GM12878 (cell line): ENCODE measurements around the gene CLPTM1L. TPM values are rescaled to one million over a fixed set of nuclear protein-coding genes. Genes with fewer than 3 reads are reported as not detected.
A peak's percentile ranks its signal among the peaks of the same experiment; 100 is the strongest.

ENCODE experiments used
- ATAC-seq: fragments of 200-7000 bp; cut with Tn5 transposase; 3 replicates; pipeline ENCODE4 v1.9.1; 2020; ENCODE audit warnings: mild to moderate bottlenecking, moderate library complexity
- BruUV-seq: library from RNA; stranded (reverse); fragments of 400-500 nt; replicated peaks from 2 replicates; lab custom pipeline; 2021; lab: Mats Ljungman, UMichigan
- CTCF ChIA-PET: fragments of 300-600 bp; sonication (Branson Sonifier 250); formaldehyde crosslinking; extraction: SDS; loops from one replicate; lab custom pipeline; 2021; ENCODE audit warnings: inconsistent platforms; lab: Yijun Ruan, JAX
- POLR2A ChIA-PET: fragments of 350-600 bp; formaldehyde crosslinking; extraction: SDS; loops from one replicate; lab custom pipeline; 2021; ENCODE audit warnings: inconsistent platforms; lab: Charles Lee
- RAD21 ChIA-PET: fragments of 300-600 bp; sonication (Branson Sonifier 250); formaldehyde crosslinking; loops from one replicate; lab custom pipeline; 2023; ENCODE audit warnings: antibody characterized with exemption; ENCODE audit not compliant: unreplicated experiment; lab: Charles Lee
- SMC1A ChIA-PET: fragments of 300-600 bp; sonication (Branson Sonifier 250); formaldehyde crosslinking; loops from one replicate; lab custom pipeline; 2023; ENCODE audit not compliant: unreplicated experiment, uncharacterized antibody; lab: Charles Lee
- DNase-seq: peaks from one replicate; pipeline ENCODE4 v3.0.0-alpha.2; 2011; ENCODE audit warnings: low read depth, low spot score
- FAIRE-seq: peaks from 3 replicates; lab custom pipeline; 2011; peaks lifted over from hg19 to GRCh38; lab: Jason Lieb, UNC
- H2AFZ ChIP-seq: 2 replicates; pipeline ENCODE4 v1.6.0; 2011; ENCODE audit warnings: low read depth, low read length, control low read depth; ENCODE audit not compliant: control insufficient read depth
- H3K27ac ChIP-seq: 2 replicates; pipeline ENCODE4 v1.5.1; 2011; ENCODE audit warnings: control low read depth; ENCODE audit not compliant: control insufficient read depth, insufficient read depth
- H3K27me3 ChIP-seq, 2 experiments: replicated peaks in 1 of 2; 2 replicates each; pipeline versions ENCODE4 v1.6.0 to v1.6.1; 2011; ENCODE audit warnings: low read length in 1 of 2; ENCODE audit not compliant: control insufficient read depth in 2 of 2, insufficient read depth in 2 of 2
- H3K36me3 ChIP-seq, 2 experiments: 2 replicates each; pipeline ENCODE4 v1.5.1; 2011; ENCODE audit warnings: low read length in 1 of 2; ENCODE audit not compliant: control insufficient read depth in 2 of 2, insufficient read depth in 2 of 2
- H3K4me1 ChIP-seq: 2 replicates; pipeline ENCODE4 v1.6.1; 2011; ENCODE audit warnings: mild to moderate bottlenecking, low read length, moderate library complexity, mixed read lengths; ENCODE audit not compliant: control insufficient read depth, insufficient read depth
- H3K4me2 ChIP-seq: 2 replicates; pipeline ENCODE4 v1.6.0; 2011; ENCODE audit warnings: control low read depth; ENCODE audit not compliant: control insufficient read depth, insufficient read depth
- H3K4me3 ChIP-seq: fragments of 200-600 bp; sonication (generic); 2 replicates; pipeline ENCODE4 v1.5.1; 2016
- H3K79me2 ChIP-seq: 2 replicates; pipeline ENCODE4 v1.6.0; 2011; ENCODE audit warnings: low read length; ENCODE audit not compliant: control insufficient read depth, insufficient read depth
- H3K9ac ChIP-seq: 2 replicates; pipeline ENCODE4 v1.8.0; 2011; ENCODE audit warnings: low read length, control low read depth, mixed read lengths; ENCODE audit not compliant: control insufficient read depth, insufficient read depth
- H3K9me3 ChIP-seq: replicated peaks from 3 replicates; pipeline ENCODE4 v1.5.1; 2011; ENCODE audit warnings: mild to moderate bottlenecking, low read length; ENCODE audit not compliant: control insufficient read depth, insufficient read depth
- H4K20me1 ChIP-seq: 2 replicates; pipeline ENCODE4 v1.6.0; 2011; ENCODE audit not compliant: control insufficient read depth, insufficient read depth
- ATF7 ChIP-seq: fragments of 450-650 bp; IDR thresholded peaks from 2 replicates; pipeline ENCODE4 v1.6.1; 2016; ENCODE audit warnings: low read depth, mild to moderate bottlenecking
- CREM ChIP-seq: IDR thresholded peaks from 2 replicates; pipeline ENCODE4 v1.6.1; 2014; ENCODE audit warnings: antibody characterized with exemption, low read depth
- FOXM1 ChIP-seq: IDR thresholded peaks from 2 replicates; pipeline ENCODE4 v1.6.1; 2012; ENCODE audit warnings: low read depth, mild to moderate bottlenecking, inconsistent platforms, low read length, moderate library complexity
- HDAC2 ChIP-seq: fragments of 200-600 bp; sonication (generic); IDR thresholded peaks from 2 replicates; pipeline ENCODE4 v1.6.1; 2017
- HSF1 ChIP-seq: fragments of 150-350 bp; IDR thresholded peaks from 2 replicates; pipeline ENCODE4 v1.6.1; 2014; ENCODE audit warnings: mild to moderate bottlenecking, low read depth, low read length
- IRF5 ChIP-seq: fragments of 450-650 bp; IDR thresholded peaks from 2 replicates; pipeline ENCODE4 v1.6.1; 2017; ENCODE audit warnings: borderline replicate concordance
- PML ChIP-seq: IDR thresholded peaks from 2 replicates; pipeline ENCODE4 v1.6.1; 2012; ENCODE audit warnings: low read length, inconsistent platforms
- RELA ChIP-seq: fragments of 450-650 bp; IDR thresholded peaks from 2 replicates; pipeline ENCODE4 v1.8.0; 2014; ENCODE audit warnings: borderline replicate concordance; ENCODE audit not compliant: partially characterized antibody
- RFX5 ChIP-seq: IDR thresholded peaks from 2 replicates; pipeline ENCODE4 v1.6.1; 2011; ENCODE audit warnings: low read depth, low read length, improper control_type of control experiment
- SREBF2 ChIP-seq: IDR thresholded peaks from 2 replicates; pipeline ENCODE4 v1.6.1; 2012; ENCODE audit warnings: mild to moderate bottlenecking, low read length
- TARDBP ChIP-seq: IDR thresholded peaks from 2 replicates; pipeline ENCODE4 v1.6.1; 2016; ENCODE audit warnings: borderline replicate concordance
- YBX1 ChIP-seq: fragments of 450-650 bp; IDR thresholded peaks from 2 replicates; pipeline ENCODE4 v1.6.1; 2016; ENCODE audit warnings: antibody characterized with exemption
- WGBS: methylation state at CpG from one replicate; pipeline ENCODE4 v1.1.6; 2016; ENCODE audit warnings: low lambda C conversion rate; ENCODE audit not compliant: insufficient replicate concordance, insufficient coverage; ENCODE audit errors: missing lambda C conversion rate; 5-methylcytosine and 5-hydroxymethylcytosine counted together
- in situ Hi-C: fragments of 300-500 bp; cut with MboI; formaldehyde crosslinking; loops from 9 replicates; pipeline ENCODE4 v1.14.3; 2018; ENCODE audit warnings: mixed read lengths
- intact Hi-C: fragments of 100-400 bp; cut with micrococcal nuclease; formaldehyde crosslinking; loops from one replicate; pipeline ENCODE4 v1.14.2; 2022; ENCODE audit not compliant: unreplicated experiment
- polyA plus RNA-seq, 11 experiments: library from polyadenylated mRNA; depleted of rRNA in 4 of 11; unstranded in 6 of 11; stranded (reverse) in 5 of 11; fragments of >200 nt; fragmentation: Nextera tagmentation in 4 of 11; fragmentation: Illumina TruSeq in 1 of 11; extraction: Ambion mirVana in 4 of 11; extraction: Trizol in 1 of 11; gene quantifications; 1 replicate in 1 of 11; 2 replicates in 10 of 11; pipeline versions ENCODE4 v1.2.1 to v1.2.3, GENCODE V29; 2011 to 2016; ENCODE audit warnings: inconsistent platforms in 2 of 11, missing spikeins in 2 of 11, low read depth in 1 of 11
- total RNA-seq, 4 experiments: library from RNA; depleted of rRNA in 3 of 4; stranded (reverse); fragments of >200 nt in 3 of 4; fragmentation: Illumina TruSeq in 1 of 4; extraction: Trizol in 1 of 4; gene quantifications; 2 replicates each; pipeline versions ENCODE4 v1.2.1 to v1.2.3, GENCODE V29; 2013 to 2021
- TF ChIP-seq, protein P1 (sequence below): IDR thresholded peaks from 2 replicates; pipeline ENCODE4 v1.6.1; 2011; ENCODE audit warnings: low read depth, low read length, improper control_type of control experiment, borderline replicate concordance
- TF ChIP-seq, protein P2 (sequence below): fragments of 450-650 bp; IDR thresholded peaks from 2 replicates; pipeline ENCODE4 v1.6.1; 2018; ENCODE audit warnings: borderline replicate concordance, mild to moderate bottlenecking; ENCODE audit not compliant: partially characterized antibody

Gene CLPTM1L
- total and polyA plus RNA-seq, 10 of the 15 experiments (the other 5 are each of a cell fraction or from before 2014, with no cell fraction given) = 2.9 to 278 (median 135) TPM

DNA sequence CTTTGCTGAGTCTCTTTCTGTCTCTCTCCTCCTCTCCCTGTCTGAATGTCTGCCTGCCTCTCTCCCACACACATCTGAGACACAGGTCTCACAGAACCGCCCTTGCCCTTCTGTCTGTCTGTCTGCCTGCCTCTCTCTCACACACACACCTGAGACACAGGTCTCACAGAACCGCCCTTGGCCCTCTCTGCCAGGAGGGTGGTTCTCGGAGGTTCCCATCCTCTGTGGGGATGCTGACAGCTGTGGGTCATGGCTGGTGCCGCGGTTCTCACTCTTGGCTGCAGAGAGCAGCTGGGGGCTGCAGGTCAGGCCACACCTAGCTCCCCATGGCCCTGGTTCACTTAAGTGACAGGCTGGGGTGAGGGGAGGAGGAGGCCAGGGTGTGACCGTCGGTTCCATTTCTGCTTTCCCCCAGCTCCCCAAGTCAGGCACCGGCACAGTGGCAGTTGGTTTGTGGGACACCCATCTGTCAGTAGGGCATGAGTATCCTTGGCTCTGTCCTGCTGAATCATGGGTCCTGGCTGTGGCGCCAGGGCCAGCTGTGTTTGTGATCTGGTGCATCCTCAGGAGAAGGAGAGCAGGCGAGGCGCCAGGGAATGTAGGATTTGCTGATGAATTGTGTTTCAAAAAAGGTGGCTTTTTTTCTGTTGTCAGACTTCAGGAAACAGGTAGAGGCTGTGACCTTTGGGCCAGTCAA is 42.3 kb upstream of the CLPTM1L start:
- H3K79me2 ChIP-seq = no peaks in the 10 kb centered on the region
- no peak overlapping the region; the same call in 1 of the 2 replicates for H3K9ac ChIP-seq
- H3K9me3 ChIP-seq = no peaks in the 10 kb centered on the region
- no peak for ATAC-seq
- peaks cover 8% of the 10 kb centered on the region for H3K4me1 ChIP-seq
- H3K36me3 ChIP-seq = no peaks in the 10 kb centered on the region
- ChIA-PET POLR2A (no interaction called here), SMC1A (no interaction called here), CTCF (no interaction called here), RAD21 (no interaction called here)
- peak overlapping the region; percentile 45; the same call in 1 of the 2 replicates for H2AFZ ChIP-seq
- H3K27me3 ChIP-seq = peaks cover 0 to 4% of the 10 kb centered on the region in 2 experiments; a peak in 2 of 4 replicates
- no peak for TF ChIP-seq RFX5
- no peak for TF ChIP-seq HDAC2
- TF ChIP-seq PML = no peak
- no peak for TF ChIP-seq IRF5
- TF ChIP-seq ATF7 = no peak
- TF ChIP-seq TARDBP = no peak
- no peak for TF ChIP-seq FOXM1
- TF ChIP-seq HSF1 = no peak
- TF ChIP-seq RELA = no peak
- TF ChIP-seq, protein P1, sequence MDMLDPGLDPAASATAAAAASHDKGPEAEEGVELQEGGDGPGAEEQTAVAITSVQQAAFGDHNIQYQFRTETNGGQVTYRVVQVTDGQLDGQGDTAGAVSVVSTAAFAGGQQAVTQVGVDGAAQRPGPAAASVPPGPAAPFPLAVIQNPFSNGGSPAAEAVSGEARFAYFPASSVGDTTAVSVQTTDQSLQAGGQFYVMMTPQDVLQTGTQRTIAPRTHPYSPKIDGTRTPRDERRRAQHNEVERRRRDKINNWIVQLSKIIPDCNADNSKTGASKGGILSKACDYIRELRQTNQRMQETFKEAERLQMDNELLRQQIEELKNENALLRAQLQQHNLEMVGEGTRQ = no peak
- TF ChIP-seq, protein P2, sequence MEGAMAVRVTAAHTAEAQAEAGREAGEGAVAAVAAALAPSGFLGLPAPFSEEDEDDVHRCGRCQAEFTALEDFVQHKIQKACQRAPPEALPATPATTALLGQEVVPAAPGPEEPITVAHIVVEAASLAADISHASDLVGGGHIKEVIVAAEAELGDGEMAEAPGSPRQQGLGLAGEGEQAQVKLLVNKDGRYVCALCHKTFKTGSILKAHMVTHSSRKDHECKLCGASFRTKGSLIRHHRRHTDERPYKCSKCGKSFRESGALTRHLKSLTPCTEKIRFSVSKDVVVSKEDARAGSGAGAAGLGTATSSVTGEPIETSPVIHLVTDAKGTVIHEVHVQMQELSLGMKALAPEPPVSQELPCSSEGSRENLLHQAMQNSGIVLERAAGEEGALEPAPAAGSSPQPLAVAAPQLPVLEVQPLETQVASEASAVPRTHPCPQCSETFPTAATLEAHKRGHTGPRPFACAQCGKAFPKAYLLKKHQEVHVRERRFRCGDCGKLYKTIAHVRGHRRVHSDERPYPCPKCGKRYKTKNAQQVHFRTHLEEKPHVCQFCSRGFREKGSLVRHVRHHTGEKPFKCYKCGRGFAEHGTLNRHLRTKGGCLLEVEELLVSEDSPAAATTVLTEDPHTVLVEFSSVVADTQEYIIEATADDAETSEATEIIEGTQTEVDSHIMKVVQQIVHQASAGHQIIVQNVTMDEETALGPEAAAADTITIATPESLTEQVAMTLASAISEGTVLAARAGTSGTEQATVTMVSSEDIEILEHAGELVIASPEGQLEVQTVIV = no peak
- no peak for TF ChIP-seq SREBF2
- TF ChIP-seq YBX1 = no peak
- no peak for TF ChIP-seq CREM
- H3K4me2 ChIP-seq = no peak overlapping the region; the same call in 1 of the 2 replicates
- H3K27ac ChIP-seq = no peak overlapping the region
- H3K4me3 ChIP-seq = no peak overlapping the region
- FAIRE-seq = no peak
- no TSS peak for BruUV-seq
- WGBS = 66% methylated on average over 11 of the region's 11 CpGs
- DNase-seq = no peak
- intact Hi-C loops (no loop called here), in situ Hi-C loops (no loop called here)
- H4K20me1 ChIP-seq = no peaks in the 10 kb centered on the region
